GDM1 (cell line): ENCODE measurements around the gene SLC10A2.

Experiments used
- DNase-seq: peaks from one replicate; lab custom pipeline; 2025; lab: John Stamatoyannopoulos, UW

Gene SLC10A2

GRCh38 chr13:103046676-103047075 lies 19.5 kb downstream of the SLC10A2 start:
- DNase-seq: no peak

- no peak for DNase-seq
Observed at GRCh38 chr13:103044056-103044455, 22.2 kb downstream of the SLC10A2 start.

GRCh38 chr13:103040006-103040405 lies 26.2 kb downstream of the SLC10A2 start:
- no peak for DNase-seq

GRCh38 chr13:103039183-103039582 lies 27.0 kb downstream of the SLC10A2 start:
- no peak for DNase-seq

GRCh38 chr13:103036268-103036667 lies 29.9 kb downstream of the SLC10A2 start:
- no peak for DNase-seq

- no peak for DNase-seq
Observed at GRCh38 chr13:103033999-103034398, 32.2 kb downstream of the SLC10A2 start.

GRCh38 chr13:103031332-103031873 lies 34.8 kb downstream of the SLC10A2 start:
- no peak for DNase-seq

- no peak for DNase-seq
Observed at GRCh38 chr13:103030776-103031175, 35.4 kb downstream of the SLC10A2 start.

GRCh38 chr13:103029798-103030197 lies 36.4 kb downstream of the SLC10A2 start:
- no peak for DNase-seq

GRCh38 chr13:103022336-103022735 lies 43.9 kb downstream of the SLC10A2 start:
- no peak for DNase-seq

- DNase-seq: no peak
Observed at GRCh38 chr13:103018556-103018955, 47.7 kb downstream of the SLC10A2 start.

- DNase-seq: no peak
Observed at GRCh38 chr13:103012646-103013045, 53.6 kb downstream of the SLC10A2 start.

- DNase-seq: no peak
Observed at GRCh38 chr13:103009051-103009840, 57.0 kb downstream of the SLC10A2 start.

GRCh38 chr13:103007427-103007762 lies 58.8 kb downstream of the SLC10A2 start:
- DNase-seq: no peak

- DNase-seq: no peak
Observed at GRCh38 chr13:103006641-103007426, 59.4 kb downstream of the SLC10A2 start.

GRCh38 chr13:103004661-103005345 lies 61.4 kb downstream of the SLC10A2 start:
- no peak for DNase-seq

- no peak for DNase-seq
Observed at GRCh38 chr13:103003631-103004030, 62.6 kb downstream of the SLC10A2 start.

- DNase-seq: no peak
Observed at GRCh38 chr13:103002279-103002678, 63.9 kb downstream of the SLC10A2 start.

- DNase-seq: no peak
Observed at GRCh38 chr13:103000157-103000556, 66.1 kb downstream of the SLC10A2 start.

GRCh38 chr13:102999499-102999898 lies 66.7 kb downstream of the SLC10A2 start:
- DNase-seq: no peak
